ENCODE data around the gene MED12L.
A peak's percentile ranks its signal among the peaks of the same experiment; 100 is the strongest.

Gene MED12L

DNA sequence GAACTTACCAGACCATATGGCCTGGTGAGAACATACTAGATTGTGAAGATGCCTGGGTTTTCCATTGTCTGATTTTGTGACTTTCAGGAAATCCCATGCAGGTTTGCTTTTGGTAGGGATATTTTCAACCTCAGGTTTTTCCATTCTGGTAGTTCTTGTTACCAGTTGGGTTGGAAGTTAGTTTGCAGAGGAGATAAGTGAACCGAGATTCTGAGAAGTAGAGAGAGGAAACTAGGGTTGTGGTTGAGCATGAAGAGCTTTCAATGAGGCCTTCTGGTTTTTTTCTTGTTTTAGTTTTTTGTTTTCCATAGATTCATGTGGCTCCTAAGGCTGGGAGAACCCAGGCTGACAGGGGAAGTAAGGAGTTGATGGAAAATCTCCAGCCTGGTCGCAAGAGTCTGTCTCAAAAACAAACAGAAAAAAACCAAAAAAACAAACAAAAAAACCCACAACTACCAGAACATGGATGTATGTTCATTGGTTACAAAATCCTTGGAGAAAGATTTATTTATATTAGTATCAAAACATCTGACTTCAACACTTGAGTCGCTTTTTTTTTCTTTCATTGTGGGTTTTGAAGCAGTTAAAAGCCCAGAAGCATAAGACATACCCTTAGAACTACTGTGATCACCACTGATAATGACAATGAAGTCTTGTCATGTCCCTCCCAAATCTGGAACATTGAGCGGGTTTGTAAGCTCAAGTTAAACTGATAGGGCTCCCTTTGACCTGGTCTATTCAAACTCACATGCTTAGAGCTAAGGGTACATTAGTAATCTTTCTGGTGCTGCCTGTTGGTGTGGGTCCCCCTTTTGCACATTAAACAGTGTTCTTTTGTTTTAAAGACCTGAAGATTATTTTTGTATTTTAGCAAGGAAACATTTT is 114.3 kb downstream of the MED12L start:
- peaks cover 51% of the 10 kb centered on the region for H3K4me1 Mint-ChIP-seq
- no peaks in the 10 kb centered on the region for H3K9me3 Mint-ChIP-seq
- H3K27ac Mint-ChIP-seq, result peak overlapping the region; percentile 100
- no peaks in the 10 kb centered on the region for H3K27me3 Mint-ChIP-seq
- H3K4me3 Mint-ChIP-seq, result peak overlapping the region; percentile 89
- H3K36me3 Mint-ChIP-seq, result peaks cover 30% of the 10 kb centered on the region

GRCh38 chr3:151200586-151200985 is 115.1 kb downstream of the MED12L start:
- peak overlapping the region; percentile 89 for H3K4me3 Mint-ChIP-seq
- peaks cover 30% of the 10 kb centered on the region for H3K36me3 Mint-ChIP-seq
- no peaks in the 10 kb centered on the region for H3K27me3 Mint-ChIP-seq
- no peaks in the 10 kb centered on the region for H3K9me3 Mint-ChIP-seq
- H3K4me1 Mint-ChIP-seq, result peaks cover 59% of the 10 kb centered on the region
- peak overlapping the region; percentile 100 for H3K27ac Mint-ChIP-seq

- H3K4me1 Mint-ChIP-seq, result peaks cover 62% of the 10 kb centered on the region
Measured at GRCh38 chr3:151201051-151201730, 115.7 kb downstream of the MED12L start.

DNA sequence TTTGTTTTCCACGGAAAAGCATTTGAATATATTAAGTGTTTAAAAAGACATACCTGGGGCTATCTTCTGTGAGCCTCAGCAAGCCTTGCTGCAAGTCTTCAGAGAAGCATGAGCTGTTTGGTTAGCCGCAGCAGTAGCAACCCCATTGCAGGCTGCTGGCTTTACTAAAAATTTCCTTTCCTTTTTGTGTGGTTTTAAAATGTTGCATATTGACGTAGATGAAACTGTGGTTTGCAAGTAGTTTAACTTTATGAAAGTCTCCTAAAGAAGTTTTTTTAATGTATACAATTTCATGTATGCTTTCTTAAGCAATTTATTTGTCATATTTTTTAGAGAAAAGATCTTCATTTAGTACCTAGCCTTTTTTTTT is 117.6 kb downstream of the MED12L start, which contains the start of gene GPR171:
GPR171 (minus strand) TSS at position 166 of the 370 bp plus-strand sequence. CDS start 3,830 bp downstream, outside the sequence.
- H3K9me3 Mint-ChIP-seq, result no peaks in the 10 kb centered on the region
- peak within 1 kb of the TSS; percentile 89 for H3K4me3 Mint-ChIP-seq
- H3K27me3 Mint-ChIP-seq, result no peaks in the 10 kb centered on the region
- H3K36me3 Mint-ChIP-seq, result peaks cover 28% of the 10 kb centered on the region
- H3K4me1 Mint-ChIP-seq, result peaks cover 71% of the 10 kb centered on the region
- peak within 1 kb of the TSS; percentile 96 for H3K27ac Mint-ChIP-seq

More at GRCh38 chr3:151201051-151201730, 115.7 kb downstream of the MED12L start:
- Mint-ChIP-seq H3K27ac (peak overlapping the region; percentile 100), H3K4me3 (peak overlapping the region; percentile 89), H3K9me3 (no peaks in the 10 kb centered on the region), H3K36me3 (peaks cover 29% of the 10 kb centered on the region), H3K27me3 (no peaks in the 10 kb centered on the region)

DNA sequence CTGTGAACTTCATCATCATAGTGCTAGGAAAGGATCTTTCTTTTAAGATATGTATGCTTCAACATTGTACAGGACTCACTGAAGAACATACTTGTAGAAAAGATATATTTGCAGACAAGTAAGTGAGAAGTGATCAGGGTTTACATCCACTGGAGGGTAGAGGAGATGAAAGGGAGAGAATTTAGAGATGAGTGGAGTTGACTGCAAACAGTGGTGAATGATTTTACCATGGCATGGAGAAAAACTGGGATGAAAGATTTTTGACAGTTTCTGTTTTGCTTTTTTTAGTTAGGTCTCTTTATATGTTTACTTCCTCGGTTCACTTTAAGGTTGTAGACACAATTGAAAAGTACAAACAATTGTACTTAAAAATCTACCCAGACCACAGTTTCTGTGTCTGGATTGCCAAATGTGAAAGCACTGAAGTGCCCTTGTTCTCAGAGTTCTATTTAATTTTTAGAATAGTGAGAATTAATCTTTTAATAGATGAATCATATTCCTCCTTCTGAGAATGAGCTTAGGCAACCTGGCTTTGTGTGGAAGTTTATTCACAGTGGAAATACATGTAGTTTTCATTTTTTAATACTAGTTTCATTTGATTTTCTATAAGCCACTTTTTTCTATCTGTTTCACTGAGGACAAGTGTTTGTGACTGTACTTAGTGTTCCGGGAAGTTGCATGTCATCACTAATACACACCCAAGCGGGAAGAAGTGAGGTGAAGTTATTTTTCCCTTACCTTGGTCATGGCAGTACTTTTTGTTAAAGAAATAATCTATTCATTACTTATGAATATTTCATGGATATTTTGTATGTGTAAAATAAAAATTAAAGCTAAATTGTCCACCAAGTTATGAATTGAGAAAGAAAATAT is 119.3 kb downstream of the MED12L start:
- no peaks in the 10 kb centered on the region for H3K9me3 Mint-ChIP-seq
- peak overlapping the region; percentile 96 for H3K27ac Mint-ChIP-seq
- H3K36me3 Mint-ChIP-seq, result peaks cover 13% of the 10 kb centered on the region
- H3K4me3 Mint-ChIP-seq, result peak overlapping the region; percentile 73
- H3K4me1 Mint-ChIP-seq, result peaks cover 69% of the 10 kb centered on the region
- no peaks in the 10 kb centered on the region for H3K27me3 Mint-ChIP-seq

GRCh38 chr3:151205482-151205881 is 120.0 kb downstream of the MED12L start:
- Mint-ChIP-seq H3K27me3 (no peaks in the 10 kb centered on the region), H3K9me3 (no peaks in the 10 kb centered on the region), H3K4me3 (peak overlapping the region; percentile 73), H3K27ac (peak overlapping the region; percentile 96), H3K36me3 (peaks cover 9% of the 10 kb centered on the region), H3K4me1 (peaks cover 72% of the 10 kb centered on the region)

- peak overlapping the region; percentile 96 for H3K27ac Mint-ChIP-seq
- H3K36me3 Mint-ChIP-seq, result peaks cover 5% of the 10 kb centered on the region
- H3K9me3 Mint-ChIP-seq, result no peaks in the 10 kb centered on the region
- no peaks in the 10 kb centered on the region for H3K27me3 Mint-ChIP-seq
- H3K4me3 Mint-ChIP-seq, result peak overlapping the region; percentile 23
- peaks cover 72% of the 10 kb centered on the region for H3K4me1 Mint-ChIP-seq
Measured at GRCh38 chr3:151206201-151206600, 120.7 kb downstream of the MED12L start.

DNA sequence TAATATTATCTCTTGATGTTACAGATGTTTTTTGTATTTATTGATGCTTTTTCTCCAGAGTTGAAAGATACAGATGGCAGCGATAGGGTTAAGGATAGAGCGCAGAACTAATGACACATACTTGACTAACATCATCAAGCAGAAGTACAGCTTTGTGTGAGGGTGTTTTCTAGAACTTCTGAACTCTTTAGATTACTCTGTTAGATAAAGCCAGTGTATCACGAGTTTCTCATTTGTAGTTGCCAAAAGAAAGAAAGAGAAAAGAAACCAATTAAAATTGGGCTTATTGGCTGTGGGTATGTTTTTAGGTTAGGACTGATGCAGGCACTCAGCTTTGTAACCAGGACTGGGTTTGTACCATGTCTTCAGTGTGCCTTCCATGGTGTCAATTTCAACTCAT is 124.2 kb downstream of the MED12L start:
- H3K27ac Mint-ChIP-seq, result peak overlapping the region; percentile 86
- H3K4me3 Mint-ChIP-seq, result peak overlapping the region; percentile 16
- no peaks in the 10 kb centered on the region for H3K36me3 Mint-ChIP-seq
- no peaks in the 10 kb centered on the region for H3K27me3 Mint-ChIP-seq
- H3K9me3 Mint-ChIP-seq, result no peaks in the 10 kb centered on the region
- peaks cover 60% of the 10 kb centered on the region for H3K4me1 Mint-ChIP-seq

GRCh38 chr3:151210676-151211381 is 125.4 kb downstream of the MED12L start:
- H3K9me3 Mint-ChIP-seq, result no peaks in the 10 kb centered on the region
- no peak overlapping the region for H3K4me3 Mint-ChIP-seq
- no peaks in the 10 kb centered on the region for H3K36me3 Mint-ChIP-seq
- peaks cover 48% of the 10 kb centered on the region for H3K4me1 Mint-ChIP-seq
- peak overlapping the region; percentile 86 for H3K27ac Mint-ChIP-seq
- no peaks in the 10 kb centered on the region for H3K27me3 Mint-ChIP-seq

GRCh38 chr3:151213151-151213550 is 127.7 kb downstream of the MED12L start:
- Mint-ChIP-seq H3K27ac (no peak overlapping the region), H3K27me3 (no peaks in the 10 kb centered on the region), H3K4me3 (no peak overlapping the region), H3K4me1 (peaks cover 34% of the 10 kb centered on the region), H3K9me3 (no peaks in the 10 kb centered on the region), H3K36me3 (no peaks in the 10 kb centered on the region)

DNA sequence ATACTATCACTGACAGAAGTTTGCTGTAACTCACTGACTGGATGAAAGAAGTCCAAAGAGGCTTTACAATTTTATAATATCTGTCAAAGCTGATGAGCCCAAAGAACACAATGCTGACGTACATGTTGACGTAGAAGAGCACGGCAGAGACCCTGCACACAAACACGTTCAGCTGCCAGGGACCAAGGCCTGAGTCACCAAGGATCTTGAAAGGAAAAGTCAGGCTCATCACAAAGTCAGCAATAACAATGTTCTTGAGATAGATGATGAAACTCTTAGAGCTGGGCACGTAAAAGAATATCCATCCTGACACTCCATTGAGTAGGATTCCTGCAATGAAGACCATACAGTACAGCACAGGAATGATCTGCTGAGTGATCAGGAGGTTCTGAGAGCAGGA is 128.4 kb downstream of the MED12L start:
- H3K27ac Mint-ChIP-seq, result no peak overlapping the region
- H3K4me1 Mint-ChIP-seq, result peaks cover 29% of the 10 kb centered on the region
- no peaks in the 10 kb centered on the region for H3K9me3 Mint-ChIP-seq
- H3K36me3 Mint-ChIP-seq, result no peaks in the 10 kb centered on the region
- no peak overlapping the region for H3K4me3 Mint-ChIP-seq
- no peaks in the 10 kb centered on the region for H3K27me3 Mint-ChIP-seq

DNA sequence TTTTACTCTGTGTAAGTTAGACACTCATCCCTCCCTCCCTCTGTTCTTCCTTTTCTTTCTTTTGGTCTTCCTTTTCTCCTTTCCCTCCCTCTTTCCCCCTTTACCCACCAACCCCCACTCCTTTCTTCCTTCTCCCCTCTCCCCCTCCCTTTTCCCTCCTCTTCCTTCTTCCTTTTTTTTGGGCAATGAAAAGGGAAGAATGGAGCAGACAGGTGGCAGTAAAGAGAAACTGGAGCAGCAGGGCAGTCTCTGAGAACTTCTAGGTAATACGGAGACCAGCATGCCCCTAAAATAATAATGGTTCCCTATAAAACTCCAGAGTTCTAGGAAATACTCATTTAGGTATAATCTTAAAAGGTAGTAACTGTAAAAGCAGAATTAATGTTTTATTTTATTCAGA is 129.0 kb downstream of the MED12L start:
- H3K9me3 Mint-ChIP-seq, result no peaks in the 10 kb centered on the region
- H3K4me1 Mint-ChIP-seq, result peaks cover 27% of the 10 kb centered on the region
- no peaks in the 10 kb centered on the region for H3K27me3 Mint-ChIP-seq
- no peak overlapping the region for H3K27ac Mint-ChIP-seq
- no peaks in the 10 kb centered on the region for H3K36me3 Mint-ChIP-seq
- H3K4me3 Mint-ChIP-seq, result no peak overlapping the region

DNA sequence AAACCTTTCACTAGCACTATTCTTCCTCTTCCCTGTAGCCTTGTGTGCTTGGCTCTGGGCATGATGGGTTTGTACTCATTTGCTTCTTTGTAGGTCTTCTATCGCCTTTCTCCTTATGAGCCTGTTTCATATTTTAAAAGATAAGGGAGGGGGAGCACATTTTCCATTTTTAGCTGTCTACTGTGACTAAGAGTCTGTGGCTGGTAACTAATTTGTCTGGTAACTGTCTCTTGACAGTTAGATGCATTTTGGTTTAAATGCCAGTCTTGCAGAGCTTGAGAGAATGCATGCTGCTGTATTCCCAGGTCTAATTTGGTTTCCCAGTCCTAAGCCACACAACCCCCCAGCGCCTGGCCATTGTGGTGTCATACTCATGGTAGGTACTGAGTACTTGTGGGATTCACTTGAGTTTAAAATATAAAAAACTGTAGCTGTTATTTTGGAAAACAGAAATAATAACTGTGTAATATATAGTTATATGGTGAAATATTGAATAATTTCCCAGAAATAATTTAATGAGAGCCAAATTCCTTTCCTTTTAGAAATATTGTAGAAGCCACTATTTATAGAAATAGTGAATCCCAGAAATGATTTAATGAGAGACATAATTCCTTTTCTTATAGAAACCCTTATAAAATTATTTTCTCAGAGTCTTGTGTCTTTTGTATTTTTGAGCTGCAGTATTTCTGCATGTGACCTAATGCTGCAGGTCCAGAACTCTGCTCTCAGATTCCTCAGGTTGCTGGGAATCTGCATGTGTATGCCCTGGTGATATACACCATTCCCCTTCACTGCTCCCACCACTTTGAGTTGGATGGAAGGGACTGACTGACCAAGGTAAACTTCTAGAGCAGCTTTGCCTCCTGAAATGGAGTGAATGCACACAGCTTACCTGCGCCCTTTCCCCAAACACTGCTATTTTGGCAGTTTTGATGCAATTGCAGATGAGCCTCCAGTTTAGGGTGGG is 131.5 kb downstream of the MED12L start:
- H3K4me3 Mint-ChIP-seq, result no peak overlapping the region
- peaks cover 3% of the 10 kb centered on the region for H3K36me3 Mint-ChIP-seq
- no peak overlapping the region for H3K27ac Mint-ChIP-seq
- H3K9me3 Mint-ChIP-seq, result no peaks in the 10 kb centered on the region
- H3K4me1 Mint-ChIP-seq, result peaks cover 8% of the 10 kb centered on the region
- H3K27me3 Mint-ChIP-seq, result no peaks in the 10 kb centered on the region

DNA sequence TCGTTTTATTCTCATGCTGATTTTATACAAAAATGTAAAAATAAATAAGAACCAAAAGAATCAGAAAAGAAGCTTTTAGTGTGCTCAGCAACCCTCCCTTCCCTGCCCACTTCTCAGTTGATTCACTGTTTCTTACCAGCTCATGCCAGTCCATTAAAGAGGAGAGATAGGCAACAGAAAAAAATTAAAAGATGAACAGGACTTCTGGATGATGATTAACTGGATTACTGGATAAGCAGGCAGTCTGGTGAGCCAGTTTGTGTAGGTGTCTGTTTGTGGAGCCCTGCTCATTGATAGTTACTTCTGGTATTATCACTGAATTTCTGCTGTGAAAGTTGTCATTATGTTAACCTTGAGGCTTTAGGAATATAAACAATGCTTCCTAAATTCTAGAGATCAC is 132.7 kb downstream of the MED12L start:
- Mint-ChIP-seq H3K4me1 (peaks cover 8% of the 10 kb centered on the region), H3K27ac (no peak overlapping the region), H3K36me3 (peaks cover 9% of the 10 kb centered on the region), H3K4me3 (no peak overlapping the region), H3K9me3 (no peaks in the 10 kb centered on the region), H3K27me3 (no peaks in the 10 kb centered on the region)

Data from activated naive CD4-positive, alpha-beta T cell treated with anti-CD3 and anti-CD28 coated beads, Interleukin-2, amount 50 U/mL, for 24 hours (primary cell).